RWPE1 (cell line): ENCODE measurements around the gene CACHD1.

Experiments used
- CTCF ChIA-PET: fragments of 350-600 bp; sonication (Branson Sonifier 250); formaldehyde crosslinking; extraction: SDS; loops from one replicate; lab custom pipeline; 2021; lab: Yijun Ruan, JAX
- POLR2A ChIA-PET: fragments of 400-600 bp; formaldehyde crosslinking; extraction: SDS; loops from one replicate; lab custom pipeline; 2020; ENCODE audit warnings: antibody characterized with exemption; ENCODE audit not compliant: low non-redundant PET; lab: Yijun Ruan, JAX
- DNase-seq: peaks from one replicate; pipeline ENCODE4 v3.0.0; 2012; ENCODE audit warnings: low spot score
- H3K27ac ChIP-seq: fragments of 450-650 bp; 2 replicates; pipeline ENCODE4 v1.5.1; 2017
- TF ChIP-seq, protein P1 (sequence below): fragments of 450-650 bp; conservative IDR thresholded peaks from 2 replicates; pipeline ENCODE4 v1.5.1; 2017; ENCODE audit warnings: low read depth, mild to moderate bottlenecking

The CACHD1 gene

GRCh38 chr1:64427879-64428278, 42.0 kb upstream of the CACHD1 start:
- ChIA-PET POLR2A (no interaction called here), CTCF (no interaction called here)
- TF ChIP-seq, protein P1, sequence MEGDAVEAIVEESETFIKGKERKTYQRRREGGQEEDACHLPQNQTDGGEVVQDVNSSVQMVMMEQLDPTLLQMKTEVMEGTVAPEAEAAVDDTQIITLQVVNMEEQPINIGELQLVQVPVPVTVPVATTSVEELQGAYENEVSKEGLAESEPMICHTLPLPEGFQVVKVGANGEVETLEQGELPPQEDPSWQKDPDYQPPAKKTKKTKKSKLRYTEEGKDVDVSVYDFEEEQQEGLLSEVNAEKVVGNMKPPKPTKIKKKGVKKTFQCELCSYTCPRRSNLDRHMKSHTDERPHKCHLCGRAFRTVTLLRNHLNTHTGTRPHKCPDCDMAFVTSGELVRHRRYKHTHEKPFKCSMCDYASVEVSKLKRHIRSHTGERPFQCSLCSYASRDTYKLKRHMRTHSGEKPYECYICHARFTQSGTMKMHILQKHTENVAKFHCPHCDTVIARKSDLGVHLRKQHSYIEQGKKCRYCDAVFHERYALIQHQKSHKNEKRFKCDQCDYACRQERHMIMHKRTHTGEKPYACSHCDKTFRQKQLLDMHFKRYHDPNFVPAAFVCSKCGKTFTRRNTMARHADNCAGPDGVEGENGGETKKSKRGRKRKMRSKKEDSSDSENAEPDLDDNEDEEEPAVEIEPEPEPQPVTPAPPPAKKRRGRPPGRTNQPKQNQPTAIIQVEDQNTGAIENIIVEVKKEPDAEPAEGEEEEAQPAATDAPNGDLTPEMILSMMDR, result no peak

DNA sequence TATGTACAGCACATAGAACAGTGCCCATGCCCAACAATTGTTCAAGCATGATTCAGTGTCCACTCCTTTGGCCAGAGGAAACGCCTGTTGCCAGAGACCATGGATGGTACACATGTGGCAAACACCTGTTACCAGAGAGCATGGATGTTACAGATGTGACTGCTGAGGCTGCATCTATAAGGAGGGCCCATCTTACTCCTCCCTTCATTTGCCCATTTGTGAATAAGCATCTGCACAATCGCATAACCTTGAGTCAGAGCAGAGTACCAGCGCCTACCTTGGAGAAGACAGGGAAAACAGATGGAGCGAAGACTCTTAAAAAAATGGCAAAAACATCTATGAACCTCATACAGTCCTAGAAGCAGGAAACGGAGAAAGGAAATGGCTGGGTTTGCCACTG, 36.6 kb upstream of the CACHD1 start:
- TF ChIP-seq, protein P1, result no peak
- DNase-seq, result no peak
- POLR2A ChIA-PET, result no interaction called here
- H3K27ac ChIP-seq, result no peak overlapping the region
- CTCF ChIA-PET, result no interaction called here

More at GRCh38 chr1:64427879-64428278, 42.0 kb upstream of the CACHD1 start:
- no peak for DNase-seq
- H3K27ac ChIP-seq, result no peak overlapping the region

DNA sequence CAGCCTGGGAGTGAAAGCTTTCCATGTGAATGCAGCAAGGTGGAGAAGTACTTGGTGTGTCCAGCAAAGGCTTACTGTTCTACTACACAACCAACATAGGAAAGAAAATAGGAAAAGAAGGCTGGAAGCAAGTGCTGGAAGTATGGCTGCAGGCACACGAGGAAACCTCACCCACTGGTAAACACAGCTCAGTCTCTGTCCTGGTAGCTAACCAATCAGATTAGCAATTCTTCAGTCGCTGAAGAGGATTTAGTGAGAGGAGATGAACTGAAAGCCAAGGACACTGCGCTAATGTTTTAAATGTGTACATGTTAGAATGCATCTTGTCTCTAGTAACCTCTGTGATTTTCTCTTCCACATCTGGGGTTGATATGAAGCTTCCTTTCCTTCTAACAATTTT, 36.2 kb upstream of the CACHD1 start:
- no peak overlapping the region for H3K27ac ChIP-seq
- TF ChIP-seq, protein P1, result no peak
- ChIA-PET CTCF (no interaction called here), POLR2A (no interaction called here)
- no peak for DNase-seq

DNA sequence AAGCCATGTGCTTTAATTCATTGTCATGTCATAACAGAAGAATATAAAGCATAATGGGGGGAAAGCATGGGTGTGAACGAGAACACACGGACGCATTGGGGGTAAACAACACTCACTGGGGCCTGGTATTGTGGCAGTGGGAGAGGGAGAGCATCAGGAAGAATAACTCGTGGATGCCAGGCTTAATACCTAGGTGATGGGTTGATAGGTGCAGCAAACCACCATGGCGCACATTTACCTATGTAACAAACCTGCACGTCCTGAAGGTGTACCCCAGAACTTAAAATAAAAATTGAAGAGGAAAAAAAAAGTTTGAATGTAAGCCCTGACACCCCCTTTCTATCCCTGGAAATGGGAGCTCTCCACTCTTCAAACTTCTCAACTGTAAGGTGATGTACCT, 34.9 kb upstream of the CACHD1 start:
- TF ChIP-seq, protein P1, result no peak
- DNase-seq, result no peak
- ChIA-PET POLR2A (no interaction called here), CTCF (interaction anchor here (0.7 kb wide), 1 partner anchor 79 kb away, joined by 4 read pairs; no protein-coding TSS in a partner anchor)
- H3K27ac ChIP-seq, result no peak overlapping the region

GRCh38 chr1:64437453-64437852, 32.5 kb upstream of the CACHD1 start:
- CTCF ChIA-PET, result interaction anchor here (0.6 kb wide), 1 partner anchor 664 kb away, joined by 3 read pairs; no protein-coding TSS in a partner anchor
- no peak for DNase-seq
- TF ChIP-seq, protein P1, result no peak
- POLR2A ChIA-PET, result no interaction called here
- H3K27ac ChIP-seq, result no peak overlapping the region

DNA sequence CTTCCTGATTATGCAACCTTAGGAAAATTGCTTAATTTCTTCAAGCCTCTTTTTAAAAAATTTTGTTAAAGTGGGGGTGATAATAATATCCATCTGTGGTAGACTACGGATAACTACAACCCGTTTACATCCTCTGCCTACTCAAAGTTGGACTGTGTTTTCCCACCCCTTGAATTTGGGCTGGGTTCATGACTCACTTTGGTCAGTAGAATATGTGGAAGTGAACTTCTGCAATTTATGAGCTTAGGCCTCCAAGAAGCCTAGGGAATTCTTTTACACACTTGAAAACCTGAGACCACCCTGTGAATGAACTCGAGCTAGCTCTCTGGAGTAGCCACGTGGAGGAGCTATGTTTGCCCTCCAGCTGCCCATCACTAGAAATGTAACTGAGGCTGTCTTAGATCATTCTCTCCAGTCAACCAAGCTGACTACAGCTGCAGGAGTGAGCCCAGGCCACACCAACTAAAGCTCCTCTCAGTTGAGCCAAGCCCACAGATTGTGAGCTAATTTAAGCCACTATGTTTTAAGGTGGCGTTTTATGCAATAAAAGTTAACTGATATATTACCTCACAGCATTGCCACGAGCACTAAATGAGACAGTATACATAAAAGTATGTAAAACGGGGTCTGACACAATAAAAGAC, 29.6 kb upstream of the CACHD1 start:
- POLR2A ChIA-PET, result no interaction called here
- no peak for DNase-seq
- TF ChIP-seq, protein P1, result no peak
- no peak overlapping the region for H3K27ac ChIP-seq
- CTCF ChIA-PET, result interaction anchor here (0.6 kb wide), 1 partner anchor 279 kb away, joined by 4 read pairs; no protein-coding TSS in a partner anchor
